ENCODE results near the gene GOT1.

GOT1 gene

GRCh38 chr10:99370993-99371392 is 59.4 kb downstream of the GOT1 start:
- TF ChIP-seq CTCF (IDR thresholded peaks at IDR 0.05; ENCODE audit: low read depth, low read length), result peak; percentile 36
- H3K4me3 ChIP-seq (ENCODE audit: low read depth, low read length), result no peak overlapping the region

- H3K4me3 ChIP-seq (ENCODE audit: low read depth, low read length), result no peak overlapping the region
- no peak for TF ChIP-seq CTCF (IDR thresholded peaks at IDR 0.05; ENCODE audit: low read depth, low read length)
These were observed 60.9 kb downstream of the GOT1 start for GRCh38 chr10:99369551-99369950.

GRCh38 chr10:99369126-99369525 is 61.3 kb downstream of the GOT1 start:
- no peak for TF ChIP-seq CTCF (IDR thresholded peaks at IDR 0.05; ENCODE audit: low read depth, low read length)
- no peak overlapping the region for H3K4me3 ChIP-seq (ENCODE audit: low read depth, low read length)

- no peak for TF ChIP-seq CTCF (IDR thresholded peaks at IDR 0.05; ENCODE audit: low read depth, low read length)
- H3K4me3 ChIP-seq (ENCODE audit: low read depth, low read length), result no peak overlapping the region
These were observed 61.8 kb downstream of the GOT1 start for GRCh38 chr10:99368646-99369045.

- H3K4me3 ChIP-seq (ENCODE audit: low read depth, low read length), result no peak overlapping the region
- TF ChIP-seq CTCF (IDR thresholded peaks at IDR 0.05; ENCODE audit: low read depth, low read length), result no peak
These were observed 63.8 kb downstream of the GOT1 start for GRCh38 chr10:99366666-99367065.

GRCh38 chr10:99365736-99366135 is 64.7 kb downstream of the GOT1 start:
- H3K4me3 ChIP-seq (ENCODE audit: low read depth, low read length), result no peak overlapping the region
- no peak for TF ChIP-seq CTCF (IDR thresholded peaks at IDR 0.05; ENCODE audit: low read depth, low read length)

- TF ChIP-seq CTCF (IDR thresholded peaks at IDR 0.05; ENCODE audit: low read depth, low read length), result no peak
These were observed 65.1 kb downstream of the GOT1 start for GRCh38 chr10:99365311-99365710.

More at GRCh38 chr10:99365311-99365710, 65.1 kb downstream of the GOT1 start:
- no peak overlapping the region for H3K4me3 ChIP-seq (ENCODE audit: low read depth, low read length)
